ENCODE measurements around the gene THRB. TPM values are rescaled to one million over a fixed set of nuclear protein-coding genes. Genes with fewer than 3 reads are reported as not detected.

The THRB gene
- total RNA-seq, 2 donors from 2014 or later = 0.24 to 0.26 TPM

DNA sequence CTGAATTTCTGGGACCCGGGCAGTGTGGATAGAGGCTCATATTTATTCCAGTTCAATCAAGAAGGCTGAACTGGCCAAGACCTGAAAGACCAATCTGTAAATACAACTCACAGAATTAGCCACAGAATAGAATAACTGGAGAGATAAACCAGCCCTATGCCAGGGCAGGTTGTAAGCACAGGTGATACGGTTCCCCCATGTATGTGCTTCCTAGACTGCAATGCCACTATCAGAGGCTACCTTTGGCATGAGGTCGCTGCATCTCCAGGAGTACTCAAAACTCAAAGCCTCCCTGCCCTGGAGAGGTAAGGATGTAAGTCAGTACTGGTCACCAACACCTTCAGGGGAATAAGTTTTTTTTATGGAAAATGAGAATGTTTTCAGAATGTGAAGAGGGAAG is 314.0 kb downstream of the THRB start:
- Histone ChIP-seq H3K27me3 (ENCODE audit: control insufficient read depth, insufficient read depth, low read length, poor library complexity, severe bottlenecking) (no peaks in the 10 kb centered on the region), H3K36me3 (ENCODE audit: control insufficient read depth, insufficient read depth, low read length) (no peaks in the 10 kb centered on the region), H3K4me3 (ENCODE audit: low read length) (no peak overlapping the region), H3K9ac (ENCODE audit: extremely low read depth, low read length, poor library complexity, severe bottlenecking) (no peak overlapping the region), H3K9me3 (ENCODE audit: control insufficient read depth, low read length) (no peaks in the 10 kb centered on the region), H3K27ac (ENCODE audit: low read depth, low read length) (no peak overlapping the region), H3K4me1 (ENCODE audit: control insufficient read depth, insufficient read depth, low read length) (no peaks in the 10 kb centered on the region)
- TF ChIP-seq, protein P1, sequence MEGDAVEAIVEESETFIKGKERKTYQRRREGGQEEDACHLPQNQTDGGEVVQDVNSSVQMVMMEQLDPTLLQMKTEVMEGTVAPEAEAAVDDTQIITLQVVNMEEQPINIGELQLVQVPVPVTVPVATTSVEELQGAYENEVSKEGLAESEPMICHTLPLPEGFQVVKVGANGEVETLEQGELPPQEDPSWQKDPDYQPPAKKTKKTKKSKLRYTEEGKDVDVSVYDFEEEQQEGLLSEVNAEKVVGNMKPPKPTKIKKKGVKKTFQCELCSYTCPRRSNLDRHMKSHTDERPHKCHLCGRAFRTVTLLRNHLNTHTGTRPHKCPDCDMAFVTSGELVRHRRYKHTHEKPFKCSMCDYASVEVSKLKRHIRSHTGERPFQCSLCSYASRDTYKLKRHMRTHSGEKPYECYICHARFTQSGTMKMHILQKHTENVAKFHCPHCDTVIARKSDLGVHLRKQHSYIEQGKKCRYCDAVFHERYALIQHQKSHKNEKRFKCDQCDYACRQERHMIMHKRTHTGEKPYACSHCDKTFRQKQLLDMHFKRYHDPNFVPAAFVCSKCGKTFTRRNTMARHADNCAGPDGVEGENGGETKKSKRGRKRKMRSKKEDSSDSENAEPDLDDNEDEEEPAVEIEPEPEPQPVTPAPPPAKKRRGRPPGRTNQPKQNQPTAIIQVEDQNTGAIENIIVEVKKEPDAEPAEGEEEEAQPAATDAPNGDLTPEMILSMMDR (conservative IDR thresholded peaks at IDR 0.05) = no peak
- no peak overlapping the region for H3K27ac Mint-ChIP-seq
- no peaks in the 10 kb centered on the region for H3K9me3 Mint-ChIP-seq
- DNase-seq = no peak
- WGBS, 2 experiments (ENCODE audit: insufficient coverage in 1 of 2, insufficient read length in 1 of 2) = 91 to 100% methylated on average over 2 to 3 of the region's 3 CpGs
- H3K4me3 Mint-ChIP-seq = no peak overlapping the region
- H3K27me3 Mint-ChIP-seq (ENCODE audit: insufficient read depth) = no peaks in the 10 kb centered on the region
- H3K4me1 Mint-ChIP-seq = no peaks in the 10 kb centered on the region
- H3K36me3 Mint-ChIP-seq (ENCODE audit: low read depth) = no peaks in the 10 kb centered on the region

DNA sequence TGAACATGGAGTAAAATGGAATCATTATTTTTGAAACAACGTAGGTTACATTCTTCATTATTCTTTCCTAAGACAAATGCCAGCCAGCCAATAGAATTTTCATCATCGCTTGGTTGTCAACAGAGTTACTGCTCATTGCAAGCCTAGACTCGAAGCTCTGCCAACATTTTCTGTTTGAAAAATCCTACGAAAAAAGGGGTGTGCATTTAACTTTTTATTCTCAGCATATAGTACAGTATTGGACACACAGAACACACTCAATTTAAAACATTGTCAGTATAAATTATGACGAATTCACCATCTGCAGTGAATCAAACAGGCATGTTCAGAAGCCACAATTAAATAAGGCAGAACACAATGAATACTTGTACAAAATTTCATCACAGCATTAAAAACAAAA is 317.4 kb downstream of the THRB start:
- Histone ChIP-seq H3K27me3 (ENCODE audit: control insufficient read depth, insufficient read depth, low read length, poor library complexity, severe bottlenecking) (no peaks in the 10 kb centered on the region), H3K9me3 (ENCODE audit: control insufficient read depth, low read length) (no peaks in the 10 kb centered on the region), H3K4me3 (ENCODE audit: low read length) (no peak overlapping the region), H3K4me1 (ENCODE audit: control insufficient read depth, insufficient read depth, low read length) (no peaks in the 10 kb centered on the region), H3K27ac (ENCODE audit: low read depth, low read length) (no peak overlapping the region), H3K36me3 (ENCODE audit: control insufficient read depth, insufficient read depth, low read length) (no peaks in the 10 kb centered on the region), H3K9ac (ENCODE audit: extremely low read depth, low read length, poor library complexity, severe bottlenecking) (no peak overlapping the region)
- no peak overlapping the region for H3K27ac Mint-ChIP-seq
- TF ChIP-seq, protein P1 (conservative IDR thresholded peaks at IDR 0.05) = no peak
- no peaks in the 10 kb centered on the region for H3K9me3 Mint-ChIP-seq
- no peaks in the 10 kb centered on the region for H3K27me3 Mint-ChIP-seq (ENCODE audit: insufficient read depth)
- no peaks in the 10 kb centered on the region for H3K4me1 Mint-ChIP-seq
- DNase-seq = no peak
- H3K4me3 Mint-ChIP-seq = no peak overlapping the region
- WGBS, 2 experiments (ENCODE audit: insufficient coverage in 1 of 2, insufficient read length in 1 of 2) = 85 to 95% methylated on average over 3 to 5 of the region's 5 CpGs
- H3K36me3 Mint-ChIP-seq (ENCODE audit: low read depth) = no peaks in the 10 kb centered on the region

DNA sequence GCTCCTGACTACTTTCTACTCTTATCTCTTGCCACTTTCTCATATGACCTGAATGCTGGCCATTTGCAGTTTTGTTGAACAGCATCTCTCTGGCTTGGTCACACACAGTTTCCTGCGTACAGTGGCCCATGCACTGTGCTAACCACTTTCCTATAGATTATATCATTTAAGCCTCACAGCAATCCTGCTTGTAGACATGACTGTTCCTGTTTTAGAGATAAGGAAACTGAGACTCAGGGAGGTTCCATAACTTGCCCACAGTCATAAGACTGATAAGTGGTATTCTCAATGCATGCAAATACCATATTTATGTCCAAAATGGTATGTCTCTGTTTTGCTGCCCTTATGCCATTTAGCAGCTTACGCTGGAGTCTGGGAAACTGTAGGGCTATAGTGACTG is 320.0 kb downstream of the THRB start:
- no peak overlapping the region for H3K27ac Mint-ChIP-seq
- H3K9me3 Mint-ChIP-seq = no peaks in the 10 kb centered on the region
- H3K27me3 Mint-ChIP-seq (ENCODE audit: insufficient read depth) = no peaks in the 10 kb centered on the region
- TF ChIP-seq, protein P1 (conservative IDR thresholded peaks at IDR 0.05) = no peak
- Histone ChIP-seq H3K9ac (ENCODE audit: extremely low read depth, low read length, poor library complexity, severe bottlenecking) (no peak overlapping the region), H3K27me3 (ENCODE audit: control insufficient read depth, insufficient read depth, low read length, poor library complexity, severe bottlenecking) (no peaks in the 10 kb centered on the region), H3K4me1 (ENCODE audit: control insufficient read depth, insufficient read depth, low read length) (no peaks in the 10 kb centered on the region), H3K27ac (ENCODE audit: low read depth, low read length) (no peak overlapping the region), H3K36me3 (ENCODE audit: control insufficient read depth, insufficient read depth, low read length) (no peaks in the 10 kb centered on the region), H3K9me3 (ENCODE audit: control insufficient read depth, low read length) (no peaks in the 10 kb centered on the region), H3K4me3 (ENCODE audit: low read length) (no peak overlapping the region)
- DNase-seq = no peak
- no peaks in the 10 kb centered on the region for H3K4me1 Mint-ChIP-seq
- WGBS, 2 experiments (ENCODE audit: insufficient coverage in 1 of 2, insufficient read length in 1 of 2) = 95 to 100% methylated on average over 2 of the region's 2 CpGs
- no peak overlapping the region for H3K4me3 Mint-ChIP-seq
- no peaks in the 10 kb centered on the region for H3K36me3 Mint-ChIP-seq (ENCODE audit: low read depth)
